Activated naive CD4-positive, alpha-beta T cell treated with Interleukin-2 at 50 U/mL for 16 hours (primary cell): ENCODE measurements around the gene WDR11.
A peak's percentile ranks its signal among the peaks of the same experiment; 100 is the strongest.
"Not testable (repeated sequence)": the region's sequence is repeated elsewhere in the genome, so short reads cannot be mapped to it uniquely, and the experiment has no call there.

Experiments used
- DNase-seq: peaks from one replicate; pipeline ENCODE4 v3.0.0-alpha.2; 2020

WDR11 gene

DNA sequence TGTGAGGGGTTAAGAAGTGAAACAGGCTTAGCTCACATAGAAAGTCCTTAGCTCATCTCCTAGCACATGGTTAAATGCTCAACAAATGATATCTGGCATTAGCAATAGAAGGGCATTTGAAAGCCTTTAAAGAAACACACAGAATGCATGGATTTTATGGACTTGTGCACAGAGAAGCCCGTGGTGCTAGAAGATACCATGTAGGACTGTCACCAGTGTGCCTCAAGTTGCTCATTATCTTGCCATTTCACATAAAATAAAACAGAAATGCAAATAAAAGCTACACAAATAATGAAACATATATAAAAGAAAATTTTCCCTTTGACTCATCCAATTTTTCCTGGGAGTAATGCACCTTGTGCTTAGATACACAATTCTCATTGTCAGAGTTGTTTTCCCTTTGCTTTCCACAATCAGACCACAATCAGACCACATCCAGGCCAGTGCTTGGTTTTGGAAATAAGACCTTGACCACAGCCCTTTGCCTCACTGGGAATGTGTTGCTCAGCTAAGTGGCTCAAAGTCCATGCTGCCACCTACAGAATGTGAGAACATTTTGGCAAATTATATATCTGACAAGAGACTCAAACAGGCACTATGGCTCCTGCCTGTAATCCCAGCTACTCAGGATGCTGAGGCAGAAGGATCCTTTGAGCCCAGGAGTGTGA is 9.5 kb upstream of the WDR11 start:
- no peak for DNase-seq

DNA sequence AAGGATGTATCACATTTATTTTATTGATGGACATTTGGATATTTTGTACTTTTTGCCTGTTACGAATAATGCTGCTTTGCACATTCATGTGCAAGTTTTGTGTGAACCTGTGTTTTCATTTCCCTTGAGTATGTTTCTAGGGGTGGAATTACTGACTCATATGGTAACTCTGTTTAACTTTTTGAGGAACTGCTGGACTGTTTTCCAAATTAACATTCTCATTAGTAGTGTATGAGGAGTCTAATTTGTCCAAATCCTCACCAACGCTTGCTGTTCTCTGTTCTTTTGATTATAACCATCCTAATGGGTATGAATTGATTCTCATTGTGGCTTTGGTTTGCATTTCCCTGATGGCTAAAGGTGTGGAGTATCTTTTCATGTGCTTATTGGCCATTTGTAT is 3.2 kb downstream of the WDR11 start:
- no peak for DNase-seq

DNA sequence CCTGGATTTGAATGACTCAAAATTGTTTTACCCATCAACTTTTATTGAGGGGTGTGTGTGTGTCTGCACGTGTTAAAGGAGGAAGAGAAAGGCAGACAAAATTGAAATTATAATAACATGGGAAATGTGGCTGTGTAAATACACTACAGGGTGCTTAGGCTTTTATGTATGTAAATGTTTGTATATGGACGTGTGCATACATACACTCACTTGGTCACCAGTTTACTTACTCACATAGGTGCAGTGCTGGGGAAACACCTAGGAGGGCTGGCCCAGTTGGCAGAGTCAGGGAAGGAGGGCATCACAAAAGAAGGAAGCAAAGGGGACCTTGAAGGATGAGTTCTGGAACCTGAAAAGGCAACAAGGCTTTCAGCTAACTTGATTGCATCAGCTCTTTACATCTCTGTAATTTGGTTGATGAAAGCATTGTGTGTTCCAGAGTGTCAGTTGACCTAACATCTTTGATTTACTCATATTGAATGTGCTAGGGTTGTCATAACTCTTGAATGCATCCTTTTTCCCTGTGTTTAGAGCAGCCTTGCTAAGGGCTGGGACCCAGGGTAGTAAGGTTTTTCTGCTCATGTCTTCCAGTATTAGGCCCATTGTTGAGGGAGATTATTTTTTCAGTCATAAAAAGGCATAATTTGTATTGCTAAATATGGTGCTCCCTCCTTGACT is 10.2 kb downstream of the WDR11 start:
- DNase-seq = no peak

DNA sequence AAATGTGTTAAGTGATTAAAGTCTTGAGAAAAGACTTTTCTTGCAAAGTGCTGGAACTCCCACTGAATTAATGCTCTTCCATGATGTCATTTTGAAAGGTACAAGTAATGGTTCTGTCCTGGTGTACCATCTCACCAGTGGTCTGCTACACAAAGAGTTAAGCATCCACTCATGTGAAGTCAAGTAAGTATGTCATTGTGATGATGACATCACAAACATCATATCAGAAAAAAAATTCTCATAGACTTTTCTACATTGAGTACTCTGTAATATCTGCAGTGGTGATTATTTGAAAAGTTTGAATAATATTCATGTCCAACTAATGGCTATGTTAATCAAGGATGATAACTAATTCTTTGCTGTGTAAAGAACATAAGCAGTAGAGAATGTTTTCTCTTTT is 22.6 kb downstream of the WDR11 start:
- DNase-seq = no peak

- no peak for DNase-seq
These were observed 31.9 kb downstream of the WDR11 start for GRCh38 chr10:120883071-120883470.

GRCh38 chr10:120887482-120887881 is 36.3 kb downstream of the WDR11 start:
- no peak for DNase-seq

DNA sequence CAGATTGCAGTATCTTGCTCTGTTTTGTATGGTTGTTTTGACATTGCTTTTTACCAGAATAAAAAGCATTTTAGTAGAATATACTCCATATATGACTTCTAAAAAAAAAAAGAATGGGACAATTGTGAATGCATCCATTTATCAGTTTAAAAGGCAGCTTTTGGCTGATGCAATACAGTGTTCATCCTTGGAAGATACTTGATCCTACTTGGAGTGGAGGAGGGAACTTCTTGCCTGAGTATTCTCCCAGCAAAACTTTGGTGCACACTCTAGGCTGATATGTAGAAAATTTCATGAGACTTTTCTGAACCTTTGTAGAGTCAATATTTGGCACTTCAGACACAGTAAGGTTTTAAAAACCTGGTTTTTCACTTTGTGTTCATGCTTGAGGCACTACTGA is 40.2 kb downstream of the WDR11 start:
- no peak for DNase-seq

DNA sequence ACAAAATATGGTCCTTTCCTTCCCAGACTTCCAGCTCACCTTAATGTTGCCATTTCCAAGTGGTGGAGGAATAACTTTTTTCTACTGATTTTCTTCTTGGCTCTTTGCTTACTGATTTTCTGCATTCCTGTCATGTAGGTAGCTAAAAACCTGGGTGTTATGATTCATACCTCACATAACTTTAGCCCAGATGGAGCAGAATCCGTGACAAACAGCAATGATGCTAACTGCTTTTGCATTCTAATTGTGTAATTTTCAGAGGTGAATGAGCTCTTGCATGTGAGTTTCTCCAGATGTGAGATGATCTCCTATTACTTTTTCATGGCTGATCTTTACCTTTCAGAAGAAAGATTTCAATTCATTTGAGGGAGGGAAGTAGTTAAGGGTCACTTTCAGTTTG is 43.4 kb downstream of the WDR11 start:
- DNase-seq = no peak

- no peak for DNase-seq
These were observed 46.2 kb downstream of the WDR11 start for GRCh38 chr10:120897343-120897742.

DNA sequence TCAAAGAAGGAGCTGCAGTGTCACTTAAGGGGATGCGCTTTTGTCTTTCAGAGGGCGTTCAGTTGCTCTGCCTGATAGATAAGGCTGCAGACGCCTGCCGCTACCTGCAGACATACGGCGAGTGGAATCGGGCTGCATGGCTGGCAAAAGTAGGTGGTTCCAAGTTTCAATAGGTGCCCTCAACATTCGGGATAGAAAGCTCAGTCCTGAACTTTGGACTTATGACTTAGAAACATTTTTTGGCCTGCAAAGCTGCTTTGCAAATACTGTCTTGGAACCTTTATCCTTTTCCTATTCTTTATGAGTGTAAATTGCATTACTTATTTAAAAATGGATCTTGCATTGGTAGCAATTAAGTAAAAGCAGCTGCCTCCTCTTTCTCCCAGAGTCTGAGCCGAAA is 54.1 kb downstream of the WDR11 start:
- DNase-seq = no peak

GRCh38 chr10:120917521-120918250 is 66.5 kb downstream of the WDR11 start:
- DNase-seq = no peak

DNA sequence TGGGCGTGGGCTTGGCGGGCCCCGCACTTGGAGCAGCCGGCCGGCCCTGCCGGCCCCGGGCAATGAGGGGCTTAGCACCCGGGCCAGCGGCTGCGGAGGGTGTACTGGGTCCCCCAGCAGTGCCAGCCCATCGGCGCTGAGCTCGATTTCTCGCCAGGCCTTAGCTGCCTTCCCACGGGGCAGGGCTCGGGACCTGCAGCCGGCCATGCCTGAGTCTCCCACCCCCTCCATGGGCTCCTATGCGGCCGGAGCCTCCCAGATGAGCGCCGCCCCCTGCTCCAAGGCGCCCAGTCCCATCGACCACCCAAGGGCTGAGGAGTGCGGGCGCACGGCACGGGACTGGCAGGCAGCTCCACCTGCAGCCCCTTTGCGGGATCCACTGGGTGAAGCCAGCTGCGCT is 72.7 kb downstream of the WDR11 start:
- DNase-seq = not testable (repeated sequence)

DNA sequence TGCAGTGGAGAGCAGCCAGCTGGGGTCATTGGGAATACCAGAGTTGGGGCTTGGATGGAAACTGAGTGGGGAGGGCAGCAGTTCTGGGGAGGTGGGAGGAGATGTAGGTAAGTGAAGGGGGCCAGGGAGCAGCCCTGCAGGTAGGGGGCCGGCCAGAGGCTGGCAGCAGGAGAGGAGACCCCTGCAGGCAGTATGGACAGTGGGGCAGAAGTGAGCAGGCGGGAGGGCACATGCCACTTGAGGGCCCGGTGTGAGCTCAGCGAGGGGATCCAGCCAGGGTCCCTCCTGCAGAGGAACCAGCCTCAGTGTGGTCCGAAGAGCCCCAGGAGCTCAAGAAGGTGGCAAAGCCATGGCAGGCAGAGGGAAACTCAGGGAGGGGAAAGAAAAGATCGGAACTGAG is 75.4 kb downstream of the WDR11 start:
- DNase-seq = no peak

GRCh38 chr10:120927352-120927751 is 76.2 kb downstream of the WDR11 start:
- DNase-seq = no peak

DNA sequence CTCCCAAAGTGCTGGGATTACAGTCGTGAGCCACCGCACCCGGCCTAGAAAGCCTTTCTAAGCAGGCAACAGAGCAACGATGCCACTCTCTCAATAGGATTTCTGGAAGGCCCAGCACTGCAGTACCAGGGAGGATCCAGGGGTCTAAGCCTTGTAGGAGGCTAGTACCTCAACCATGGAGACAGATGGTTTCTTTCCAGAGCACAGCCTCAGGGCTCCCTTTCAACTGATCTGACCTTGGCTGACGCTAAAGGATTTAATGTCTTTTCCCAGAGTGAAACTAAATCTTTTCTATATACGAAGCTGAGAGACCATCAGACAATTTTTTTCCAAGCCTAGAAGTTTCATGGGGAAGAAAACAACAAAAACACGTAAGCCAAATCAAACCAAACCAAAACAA is 78.0 kb downstream of the WDR11 start:
- no peak for DNase-seq

DNA sequence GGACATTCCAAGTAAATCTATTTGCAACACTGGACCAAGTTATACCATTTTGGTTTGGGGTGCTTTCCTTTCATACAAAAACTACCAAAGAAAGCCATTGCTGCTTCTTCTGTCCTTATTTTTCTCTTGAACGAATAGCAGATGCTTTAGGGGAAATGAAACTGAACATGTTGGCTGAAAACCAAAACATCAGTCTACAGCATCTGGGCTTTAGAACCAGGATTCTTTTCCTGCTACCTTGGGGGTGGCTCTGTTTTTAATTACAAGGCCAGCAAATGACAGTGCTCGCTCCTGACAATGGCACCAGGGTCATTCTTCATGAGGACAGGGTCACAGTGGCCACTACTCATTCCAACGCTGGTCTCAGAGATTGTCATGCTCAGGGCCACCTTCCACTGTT is 80.3 kb downstream of the WDR11 start:
- DNase-seq = no peak

- DNase-seq = no peak
These were observed 80.8 kb downstream of the WDR11 start for GRCh38 chr10:120931999-120932398.

GRCh38 chr10:120938822-120939221 is 87.7 kb downstream of the WDR11 start:
- DNase-seq = no peak

DNA sequence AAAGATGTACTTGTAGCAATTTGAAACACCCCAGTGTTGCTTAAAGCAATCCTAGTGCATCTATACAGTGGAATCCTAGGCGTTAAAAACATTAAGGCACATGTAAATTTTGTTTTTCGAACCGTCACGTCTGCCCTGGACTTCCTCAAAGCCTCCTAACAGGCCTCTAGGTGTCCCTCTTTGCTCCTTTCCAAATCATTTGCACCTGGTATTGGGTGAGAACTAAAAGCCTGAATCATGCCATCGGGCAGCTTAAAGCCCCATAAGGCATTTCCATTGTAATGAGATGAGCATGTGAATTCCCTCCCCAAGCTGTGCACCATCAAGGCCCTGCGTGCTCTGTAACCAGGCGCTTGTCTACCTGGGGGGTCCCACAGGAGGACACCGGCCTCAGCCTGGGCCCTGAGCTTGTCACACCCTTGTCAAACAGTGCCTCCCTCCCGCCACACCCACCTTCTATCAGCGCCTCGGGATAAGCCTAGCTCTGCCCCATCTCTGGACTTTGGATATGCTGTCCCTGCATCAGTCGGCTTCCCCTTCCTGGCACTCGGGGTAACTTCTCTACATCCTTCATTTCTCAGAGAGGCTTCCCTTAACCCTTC is 89.2 kb downstream of the WDR11 start:
- DNase-seq = no peak

- no peak for DNase-seq
These were observed 90.3 kb downstream of the WDR11 start for GRCh38 chr10:120941501-120941900.

DNA sequence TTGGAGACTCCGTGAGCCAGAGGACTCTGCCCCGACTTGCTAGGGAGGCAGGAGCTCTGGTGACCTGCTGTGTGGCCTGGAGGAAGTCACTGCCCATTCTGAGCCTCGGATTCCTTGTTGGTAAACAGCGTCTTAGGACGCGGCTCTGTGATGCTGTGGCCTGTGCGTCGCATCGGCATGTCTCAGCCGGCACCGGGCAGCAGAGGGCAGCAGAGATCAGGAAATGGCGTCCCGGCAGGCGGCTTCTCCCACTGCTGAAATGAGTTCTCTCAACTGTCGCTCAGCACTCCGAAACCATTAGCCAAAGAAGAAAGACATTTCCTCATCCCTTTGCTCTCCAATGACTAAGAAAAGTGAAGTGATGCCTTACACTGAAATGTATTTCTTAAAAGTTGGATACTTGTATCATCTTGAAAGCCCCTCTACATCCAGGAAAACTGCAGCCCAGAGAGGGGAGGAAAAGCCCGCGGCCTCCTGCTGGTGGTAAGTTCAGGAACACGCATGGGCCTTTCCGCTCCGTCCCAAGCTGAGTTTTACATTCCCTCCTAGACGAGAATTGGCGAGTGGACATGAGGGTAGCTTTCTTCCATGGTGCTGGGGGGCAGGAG is 91.7 kb downstream of the WDR11 start:
- DNase-seq = peak; percentile 76

DNA sequence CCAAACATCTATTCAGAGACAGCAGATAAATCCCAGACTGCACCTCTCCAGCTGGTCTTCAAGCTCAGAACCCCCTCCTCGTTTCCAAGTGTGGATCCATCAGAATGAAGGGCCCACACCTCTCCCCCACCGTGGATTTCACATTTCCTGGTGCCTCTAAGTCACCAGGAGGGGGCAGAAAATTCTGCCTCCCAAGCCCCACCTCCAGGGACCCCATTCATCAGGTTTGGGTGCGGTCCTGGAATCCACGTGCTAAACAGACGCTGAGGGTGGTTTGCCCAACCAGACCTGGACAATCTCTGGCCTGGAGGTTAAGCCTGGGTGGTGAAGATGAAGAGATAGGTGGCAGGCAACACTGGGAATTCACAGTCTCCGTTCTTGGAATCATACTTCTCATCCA is 92.4 kb downstream of the WDR11 start:
- DNase-seq = no peak

- no peak for DNase-seq
These were observed 93.5 kb downstream of the WDR11 start for GRCh38 chr10:120944586-120945125.
